Trophoblast cell (in vitro differentiated cells and primary cell): Measurements from ENCODE around the gene SARNP.
A peak's percentile ranks its signal among the peaks of the same experiment; 100 is the strongest.

Experiments
- DNase-seq, 2 donors: peaks; one replicate each; pipeline ENCODE4 v3.0.0-alpha.2; 2016
- H2AFZ ChIP-seq: 2 replicates; pipeline ENCODE4 v1.6.1; 2013; ENCODE audit warnings: low read length, moderate library complexity, mild to moderate bottlenecking; ENCODE audit not compliant: insufficient read depth, poor library complexity
- H2AK5ac ChIP-seq: 2 replicates; pipeline ENCODE4 v1.6.1; 2013; ENCODE audit warnings: mild to moderate bottlenecking, low read length
- H2BK120ac ChIP-seq: 2 replicates; pipeline ENCODE4 v1.6.1; 2013; ENCODE audit warnings: low read length, mild to moderate bottlenecking, moderate library complexity; ENCODE audit not compliant: insufficient read depth, poor library complexity
- H2BK12ac ChIP-seq: 2 replicates; pipeline ENCODE4 v1.6.1; 2013; ENCODE audit warnings: mild to moderate bottlenecking, low read length, moderate library complexity
- H2BK5ac ChIP-seq: 2 replicates; pipeline ENCODE4 v1.6.1; 2013; ENCODE audit warnings: low read length, low read depth, moderate library complexity, mild to moderate bottlenecking; ENCODE audit not compliant: poor library complexity
- H3K14ac ChIP-seq: 2 replicates; pipeline ENCODE4 v1.6.1; 2013; ENCODE audit warnings: mild to moderate bottlenecking, low read length
- H3K18ac ChIP-seq: 2 replicates; pipeline ENCODE4 v1.6.1; 2013; ENCODE audit warnings: mild to moderate bottlenecking, low read length
- H3K23ac ChIP-seq: 2 replicates; pipeline ENCODE4 v1.6.1; 2013; ENCODE audit warnings: low read length
- H3K27ac ChIP-seq: 2 replicates; pipeline ENCODE4 v1.5.1; 2013; ENCODE audit warnings: low read depth, mild to moderate bottlenecking, inconsistent platforms, low read length, moderate library complexity
- H3K27me3 ChIP-seq: 2 replicates; pipeline ENCODE4 v1.6.1; 2013; ENCODE audit warnings: inconsistent platforms, mild to moderate bottlenecking, low read length, moderate library complexity; ENCODE audit not compliant: insufficient read depth
- H3K36me3 ChIP-seq, 2 experiments: 1 replicate in 1 of 2; 2 replicates in 1 of 2; pipeline ENCODE4 v1.6.1; 2013; ENCODE audit warnings: low read length in 2 of 2, mild to moderate bottlenecking in 2 of 2, moderate library complexity in 1 of 2; ENCODE audit not compliant: insufficient read depth in 2 of 2, control insufficient read depth in 1 of 2
- H3K4ac ChIP-seq: 2 replicates; pipeline ENCODE4 v1.6.1; 2013; ENCODE audit warnings: low read depth, mild to moderate bottlenecking, low read length, moderate library complexity
- H3K4me1 ChIP-seq, 2 experiments: 1 replicate in 1 of 2; 2 replicates in 1 of 2; pipeline ENCODE4 v1.6.1; 2013; ENCODE audit warnings: low read length in 2 of 2, mild to moderate bottlenecking in 2 of 2, moderate library complexity in 1 of 2; ENCODE audit not compliant: insufficient read depth in 2 of 2, control insufficient read depth in 1 of 2
- H3K4me2 ChIP-seq: 2 replicates; pipeline ENCODE4 v1.6.1; 2013; ENCODE audit warnings: inconsistent platforms, mild to moderate bottlenecking, low read length, moderate library complexity
- H3K4me3 ChIP-seq: 2 replicates; pipeline ENCODE4 v1.5.1; 2013; ENCODE audit warnings: mild to moderate bottlenecking, low read depth, low read length, inconsistent platforms
- H3K79me1 ChIP-seq: one replicate; pipeline ENCODE4 v1.6.1; 2013; ENCODE audit warnings: low read length
- H3K79me2 ChIP-seq: 2 replicates; pipeline ENCODE4 v1.6.1; 2013; ENCODE audit warnings: low read length, mild to moderate bottlenecking; ENCODE audit not compliant: control insufficient read depth, insufficient read depth, poor library complexity
- H3K9ac ChIP-seq: 2 replicates; pipeline ENCODE4 v1.6.1; 2013; ENCODE audit warnings: mild to moderate bottlenecking, low read length
- H3K9me3 ChIP-seq: 2 replicates; pipeline ENCODE4 v1.6.1; 2013; ENCODE audit warnings: low read depth, mild to moderate bottlenecking, control low read depth, inconsistent platforms, low read length; ENCODE audit not compliant: insufficient read depth
- H4K12ac ChIP-seq: 2 replicates; pipeline ENCODE4 v1.6.1; 2013; ENCODE audit warnings: low read depth, mild to moderate bottlenecking, low read length, moderate library complexity
- H4K8ac ChIP-seq: 2 replicates; pipeline ENCODE4 v1.6.1; 2013; ENCODE audit warnings: low read depth, mild to moderate bottlenecking, low read length, moderate library complexity
- H4K91ac ChIP-seq: one replicate; pipeline ENCODE4 v1.6.1; 2013; ENCODE audit warnings: low read depth, mild to moderate bottlenecking, low read length, moderate library complexity
- WGBS: extraction: QIAGEN DNeasy Blood & Tissue Kit; methylation state at CpG from one replicate; pipeline ENCODE4 v1.1.7; 2013; ENCODE audit warnings: missing lambda C conversion rate; ENCODE audit not compliant: insufficient read length, insufficient coverage; ENCODE audit errors: extremely low coverage; 5-methylcytosine and 5-hydroxymethylcytosine counted together

The SARNP gene

DNA sequence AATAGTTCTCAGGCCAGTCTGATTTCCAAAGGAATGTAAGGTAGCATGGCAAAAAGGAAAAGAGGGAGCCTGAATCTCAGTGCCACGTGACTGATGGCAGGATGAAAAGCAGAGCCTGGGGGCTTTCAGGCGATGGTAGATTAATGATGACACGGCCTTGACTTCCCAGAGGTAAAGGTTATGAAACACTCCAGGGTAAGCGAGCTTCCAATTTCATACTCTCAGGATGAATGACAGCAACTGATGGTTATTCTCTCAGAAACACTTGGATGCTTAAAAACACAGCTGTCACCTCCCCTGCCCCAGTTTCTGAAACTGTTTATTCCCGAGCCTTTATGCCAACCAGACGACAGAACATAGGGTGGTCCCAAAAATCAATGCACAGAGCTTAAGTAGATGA lies 45.8 kb downstream of the SARNP start:
- Histone ChIP-seq H2BK5ac (no peak overlapping the region), H3K79me1 (no peaks in the 10 kb centered on the region), H4K12ac (no peak overlapping the region), H2BK12ac (no peak overlapping the region), H3K9ac (no peak overlapping the region), H3K79me2 (no peaks in the 10 kb centered on the region), H3K4ac (no peak overlapping the region), H4K91ac (no peak overlapping the region), H3K27ac (no peak overlapping the region), H3K36me3 (peaks cover 24 to 32% of the 10 kb centered on the region in 2 experiments), H3K9me3 (no peaks in the 10 kb centered on the region), H3K4me3 (no peak overlapping the region), H3K18ac (no peak overlapping the region), H3K4me1 (no peaks in the 10 kb centered on the region), H2AK5ac (no peak overlapping the region), H2BK120ac (no peak overlapping the region), H2AFZ (no peak overlapping the region), H3K27me3 (no peaks in the 10 kb centered on the region), H3K14ac (no peak overlapping the region), H3K4me2 (no peak overlapping the region), H3K23ac (no peak overlapping the region), H4K8ac (no peak overlapping the region)
- no CpG with 5 or more reads among the region's 6 CpGs for WGBS
- DNase-seq, result no peak

DNA sequence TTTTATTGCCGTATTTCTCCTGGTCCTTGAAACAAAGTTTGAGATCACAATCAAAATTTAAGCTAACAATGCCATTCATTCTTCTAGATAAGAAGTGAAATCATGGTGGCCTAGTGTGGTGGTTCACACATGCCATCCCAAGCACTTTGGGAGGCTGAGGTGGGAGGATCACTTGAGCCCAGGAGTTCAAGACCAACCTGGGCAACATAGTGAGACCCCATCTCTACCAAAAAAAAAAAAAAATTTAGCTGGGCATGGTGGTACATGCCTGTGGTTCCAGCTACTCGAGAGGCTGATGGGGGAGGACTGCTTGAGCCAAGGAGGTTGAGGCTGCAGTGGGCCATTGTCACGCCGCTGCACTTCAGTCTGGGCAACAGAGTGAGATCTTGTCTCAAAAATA lies 50.4 kb downstream of the SARNP start:
- Histone ChIP-seq H3K36me3 (peaks cover 18 to 26% of the 10 kb centered on the region in 2 experiments), H2BK12ac (no peak overlapping the region), H3K14ac (no peak overlapping the region), H3K23ac (no peak overlapping the region), H2BK5ac (no peak overlapping the region), H3K79me2 (no peaks in the 10 kb centered on the region), H3K27me3 (no peaks in the 10 kb centered on the region), H3K4me3 (no peak overlapping the region), H4K91ac (no peak overlapping the region), H4K12ac (no peak overlapping the region), H3K79me1 (no peaks in the 10 kb centered on the region), H3K4me1 (no peaks in the 10 kb centered on the region), H3K4ac (no peak overlapping the region), H3K18ac (no peak overlapping the region), H3K4me2 (no peak overlapping the region), H3K27ac (no peak overlapping the region), H2AFZ (no peak overlapping the region), H4K8ac (no peak overlapping the region), H3K9ac (no peak overlapping the region), H2AK5ac (no peak overlapping the region), H3K9me3 (no peaks in the 10 kb centered on the region), H2BK120ac (no peak overlapping the region)
- DNase-seq, result peak in 1 of 2 donors; percentile 16
- WGBS, result no CpG with 5 or more reads among the region's 4 CpGs

DNA sequence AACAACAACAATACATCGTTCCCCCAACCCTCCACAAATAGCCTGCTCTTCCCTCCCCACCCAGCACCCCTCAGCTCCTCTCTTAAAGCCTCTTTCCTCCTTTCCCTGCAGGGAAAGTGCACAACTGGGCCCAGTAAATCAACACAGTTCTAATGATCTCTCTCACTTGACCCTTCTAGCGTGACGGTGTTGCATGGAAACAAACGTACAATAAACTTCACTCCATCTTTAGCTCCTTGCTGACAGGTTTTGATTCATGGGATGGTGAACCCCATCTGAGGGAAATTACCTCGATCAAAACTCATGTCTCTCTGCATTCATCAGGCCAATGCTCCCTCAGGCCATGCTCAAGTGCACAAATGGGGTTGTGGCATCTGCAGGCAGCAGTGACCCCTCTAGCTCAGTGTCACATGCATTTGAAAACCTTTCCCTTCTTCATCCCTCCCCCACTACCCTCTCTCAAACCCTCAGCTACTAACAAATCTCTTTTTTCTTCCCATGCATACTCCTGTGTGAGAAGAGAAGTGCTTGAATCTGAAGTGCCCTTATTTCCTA lies 51.7 kb downstream of the SARNP start:
- Histone ChIP-seq H2BK5ac (no peak overlapping the region), H2AK5ac (no peak overlapping the region), H2BK120ac (no peak overlapping the region), H2BK12ac (no peak overlapping the region), H3K4me2 (no peak overlapping the region), H3K4ac (no peak overlapping the region), H3K27ac (no peak overlapping the region), H3K79me2 (no peaks in the 10 kb centered on the region), H3K9me3 (no peaks in the 10 kb centered on the region), H4K12ac (no peak overlapping the region), H3K4me1 (no peaks in the 10 kb centered on the region), H3K23ac (peak overlapping the region; percentile 41), H3K9ac (no peak overlapping the region), H2AFZ (no peak overlapping the region), H3K36me3 (peaks cover 13 to 25% of the 10 kb centered on the region in 2 experiments), H3K4me3 (no peak overlapping the region), H4K91ac (no peak overlapping the region), H3K27me3 (no peaks in the 10 kb centered on the region), H3K79me1 (no peaks in the 10 kb centered on the region), H3K14ac (no peak overlapping the region), H4K8ac (no peak overlapping the region), H3K18ac (no peak overlapping the region)
- WGBS, result 100% methylated on average over 1 of the region's 5 CpGs
- DNase-seq, result no peak

DNA sequence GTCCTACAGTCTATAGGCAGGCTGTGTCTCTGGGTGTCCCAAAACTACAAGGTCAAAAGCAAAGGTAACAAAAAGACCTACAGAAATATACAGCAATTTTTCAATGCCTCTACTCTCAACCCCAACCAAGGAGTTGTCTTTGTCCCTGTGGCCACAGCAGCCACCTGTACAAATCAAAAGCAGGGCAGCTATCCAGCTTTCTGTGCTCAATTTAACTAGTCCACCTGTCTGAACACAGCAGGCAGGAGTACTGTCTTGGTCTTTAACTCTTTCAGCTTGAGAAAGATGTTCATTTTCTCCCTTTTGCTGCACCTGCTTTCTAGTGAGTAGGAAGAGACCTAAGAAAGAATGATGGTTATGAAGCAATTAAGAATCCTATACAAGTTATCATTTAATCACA lies 54.9 kb downstream of the SARNP start:
- Histone ChIP-seq H3K36me3 (peaks cover 29 to 30% of the 10 kb centered on the region in 2 experiments), H3K18ac (no peak overlapping the region), H2BK5ac (no peak overlapping the region), H2BK12ac (no peak overlapping the region), H3K4ac (no peak overlapping the region), H3K79me2 (no peaks in the 10 kb centered on the region), H2AFZ (no peak overlapping the region), H3K4me3 (no peak overlapping the region), H3K27me3 (no peaks in the 10 kb centered on the region), H3K14ac (no peak overlapping the region), H3K9me3 (no peaks in the 10 kb centered on the region), H3K4me1 (no peaks in the 10 kb centered on the region), H4K91ac (no peak overlapping the region), H3K79me1 (no peaks in the 10 kb centered on the region), H4K8ac (no peak overlapping the region), H2AK5ac (no peak overlapping the region), H2BK120ac (no peak overlapping the region), H3K23ac (no peak overlapping the region), H3K4me2 (no peak overlapping the region), H3K27ac (no peak overlapping the region), H4K12ac (no peak overlapping the region), H3K9ac (no peak overlapping the region)
- DNase-seq, result no peak
